Stimulated activated CD4-positive, alpha-beta T cell treated with anti-CD3 and anti-CD28 coated beads, Interleukin-1b, Interleukin-23, amount 100 ng/mL, for 4 hours (primary cell): ENCODE data around the gene BPI.
"Not testable (repeated sequence)": the region's sequence is repeated elsewhere in the genome, so short reads cannot be mapped to it uniquely, and the experiment has no call there.

Source experiments
- DNase-seq, 2 donors: peaks; one replicate each; pipeline ENCODE4 v3.0.0-alpha.2; 2020; ENCODE audit warnings: low read depth in 2 of 2

Gene BPI

DNA sequence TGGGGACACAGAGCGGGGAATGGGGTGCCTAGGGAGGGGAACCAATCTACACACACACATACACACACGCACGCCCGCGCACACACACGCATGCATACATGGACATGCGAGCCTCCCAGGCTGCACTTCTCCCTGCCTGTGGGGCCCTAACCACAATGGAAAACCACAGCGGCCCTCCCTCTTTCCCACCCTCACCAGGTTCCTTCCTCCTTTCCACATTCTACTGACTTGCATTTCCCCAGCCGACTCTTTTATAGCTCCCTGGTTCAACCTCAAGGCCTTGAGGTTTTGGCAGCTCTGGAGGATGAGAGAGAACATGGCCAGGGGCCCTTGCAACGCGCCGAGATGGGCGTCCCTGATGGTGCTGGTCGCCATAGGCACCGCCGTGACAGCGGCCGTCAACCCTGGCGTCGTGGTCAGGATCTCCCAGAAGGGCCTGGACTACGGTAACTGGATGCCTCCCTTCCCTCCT is at the start of gene BPI:
TSS of gene BPI (plus strand) at position 249 of the 472 bp plus-strand sequence. CDS start at position 317, 68 bp downstream.
- no peak for DNase-seq

- not testable (repeated sequence) for DNase-seq
Observed at GRCh38 chr20:38254621-38255020, 49.3 kb upstream of the BPI start.

- DNase-seq: no peak
Observed at GRCh38 chr20:38255393-38255792, 48.6 kb upstream of the BPI start.

DNA sequence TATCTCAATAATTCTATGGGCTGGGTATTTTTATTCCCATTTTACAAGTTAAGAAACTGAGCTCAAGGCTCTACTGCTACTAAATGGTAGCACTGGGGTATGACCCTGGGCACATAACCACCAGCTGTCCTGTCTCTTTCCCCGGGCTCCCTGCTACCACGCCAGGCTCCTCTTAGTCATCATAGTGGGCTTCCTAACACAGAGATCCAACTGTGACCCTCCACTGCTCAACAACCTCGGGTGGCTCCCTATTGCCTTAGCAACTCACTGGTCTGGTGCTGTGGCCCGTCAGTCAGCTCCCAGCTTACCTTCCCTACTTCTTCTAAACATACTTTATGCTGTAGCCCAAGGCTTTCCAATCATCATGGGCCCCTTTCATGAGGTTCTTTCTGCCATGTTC is 47.9 kb upstream of the BPI start:
- no peak for DNase-seq

DNA sequence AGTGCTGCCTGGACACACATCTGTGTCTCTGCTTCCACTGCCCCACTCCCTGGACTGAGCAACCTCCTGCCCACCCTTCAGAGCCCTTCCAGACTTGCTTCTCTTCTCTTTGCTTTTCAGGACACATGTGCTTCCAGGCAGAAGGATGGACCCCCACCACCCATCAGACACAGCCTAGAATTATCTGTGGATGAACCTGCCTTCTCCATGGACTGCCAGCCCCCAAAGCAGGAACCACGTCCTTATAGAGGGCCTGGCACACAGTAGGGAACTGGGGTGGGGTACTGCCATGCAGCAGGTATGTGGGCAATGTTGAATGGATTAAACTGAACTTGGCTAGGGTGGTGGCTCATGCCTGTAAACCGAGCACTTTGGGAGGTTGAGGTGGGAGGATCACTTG is 47.0 kb upstream of the BPI start:
- DNase-seq: no peak

DNA sequence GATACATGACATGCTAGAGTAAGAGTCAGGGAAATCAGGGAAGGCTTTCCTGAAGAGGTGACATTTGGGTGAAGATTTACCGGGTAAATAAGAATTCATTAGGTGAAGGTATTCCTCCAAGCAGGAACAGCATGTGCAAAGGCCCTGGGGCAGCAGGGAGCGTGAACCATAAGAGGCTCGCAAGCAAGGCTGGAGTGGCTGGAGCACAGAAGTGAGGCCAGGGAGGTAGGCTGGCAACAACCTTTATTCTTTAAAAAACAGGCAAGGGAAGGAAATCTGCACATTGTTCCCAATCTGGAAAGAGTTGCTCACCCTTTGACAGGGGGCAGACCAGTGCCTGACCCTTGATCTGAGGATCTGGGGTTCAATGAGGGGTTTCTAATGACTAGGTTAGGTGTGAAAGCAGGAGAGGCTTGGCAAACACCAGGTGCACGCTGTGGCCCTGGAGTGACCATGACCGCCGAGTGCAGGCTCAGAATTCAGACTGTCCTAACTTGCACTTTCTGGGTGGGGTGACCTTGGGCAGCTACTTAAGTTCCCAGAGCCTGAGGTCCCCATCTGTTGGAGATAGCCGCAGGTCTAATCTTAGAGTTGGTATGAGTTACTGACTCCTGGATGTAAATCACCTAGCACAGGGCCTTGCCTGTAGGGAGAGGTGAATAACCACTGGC is 45.3 kb upstream of the BPI start:
- no peak for DNase-seq

DNA sequence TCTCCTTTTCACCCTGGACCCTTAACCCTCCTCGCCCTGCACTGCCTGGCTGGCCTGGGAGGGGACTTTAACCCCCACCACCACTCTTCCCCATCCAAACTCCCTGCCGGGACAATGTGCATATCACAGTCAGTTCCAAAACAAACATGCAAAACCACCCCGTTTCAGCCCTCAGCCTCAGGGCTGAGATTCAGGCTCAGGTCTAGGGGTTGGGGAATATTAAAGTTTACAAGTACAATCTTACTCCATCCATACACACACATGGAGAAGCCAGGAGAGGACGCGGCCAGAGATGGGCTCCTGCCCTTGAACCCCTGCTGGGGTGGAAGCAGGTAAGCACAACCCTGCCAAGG is 44.0 kb upstream of the BPI start:
- DNase-seq: no peak

DNA sequence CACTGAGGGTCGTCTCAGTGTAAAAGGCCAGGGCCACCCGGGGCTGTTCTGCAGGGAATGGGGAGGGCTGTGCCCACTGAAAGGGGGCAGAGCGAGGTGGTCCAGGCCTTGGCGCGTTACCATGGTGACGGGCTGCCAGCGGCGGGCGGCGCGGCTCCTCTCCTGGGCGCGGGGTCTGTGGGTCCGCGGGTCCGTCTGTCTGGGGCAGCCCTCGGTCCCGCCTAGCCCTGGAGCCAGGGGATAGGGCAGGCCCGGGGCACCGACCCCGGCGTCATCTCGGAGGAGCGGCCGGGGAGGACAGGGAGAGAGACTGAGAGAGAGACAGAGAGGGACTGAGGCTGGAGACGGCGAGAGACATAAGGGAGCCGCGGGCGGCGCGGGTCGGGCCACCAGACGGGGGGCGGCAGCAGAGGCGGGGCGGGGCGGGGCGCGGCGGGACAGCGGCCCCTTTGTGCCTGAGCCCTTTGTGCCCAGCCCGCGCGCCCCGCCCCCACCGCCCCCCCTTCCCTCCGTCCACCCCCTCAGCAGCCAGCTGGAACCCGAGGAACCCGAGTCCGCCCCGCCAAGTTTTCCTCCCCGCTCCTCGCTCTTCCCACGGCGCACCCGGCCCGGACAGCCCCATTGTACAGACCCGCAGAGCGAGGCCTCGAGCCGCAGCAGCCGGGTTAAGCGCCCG is 43.4 kb upstream of the BPI start, which contains the start of gene KIAA1755:
TSS of gene KIAA1755 (minus strand) at position 358 of the 676 bp plus-strand sequence. CDS start at position 123, 235 bp downstream.
- no peak for DNase-seq

GRCh38 chr20:38261054-38261390 is 42.9 kb upstream of the BPI start:
- DNase-seq: no peak

DNA sequence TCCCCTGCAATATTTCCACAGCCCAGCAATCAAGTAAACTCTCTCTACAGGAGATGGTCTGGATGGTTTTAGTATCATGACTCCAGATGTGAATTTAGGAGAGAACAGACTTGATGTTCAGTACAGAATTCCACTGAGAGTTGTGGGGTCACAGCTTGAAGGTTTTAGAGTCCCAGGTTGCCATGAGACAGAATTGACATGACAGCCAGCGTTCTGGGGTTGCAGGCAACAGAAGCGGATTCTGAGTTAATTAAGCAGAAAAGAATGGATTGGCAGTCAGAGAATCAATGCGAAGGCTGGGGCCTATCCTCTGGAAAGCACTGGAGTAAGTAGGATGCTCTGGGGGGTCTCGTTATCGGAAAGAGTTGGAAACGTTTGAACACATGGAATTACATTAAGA is 41.0 kb upstream of the BPI start:
- DNase-seq: no peak

DNA sequence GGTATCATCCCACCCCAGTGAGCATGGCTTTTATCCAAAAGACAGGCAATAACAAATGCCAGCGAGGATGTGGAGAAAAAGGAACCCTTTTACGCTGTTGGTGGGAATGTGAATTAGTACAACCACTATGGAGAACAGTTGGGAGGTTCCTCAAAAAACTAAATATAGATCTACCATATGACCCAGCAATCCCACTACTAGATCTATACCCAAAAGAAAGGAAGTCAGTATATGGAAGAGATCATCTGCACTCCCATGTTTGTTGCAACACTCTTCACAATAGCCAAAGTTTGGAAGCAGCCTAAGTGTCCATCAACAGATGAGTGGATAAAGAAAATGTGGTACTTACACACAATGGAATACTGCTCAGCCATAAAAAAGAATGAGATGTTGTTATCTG is 37.5 kb upstream of the BPI start:
- no peak for DNase-seq

- no peak for DNase-seq
Observed at GRCh38 chr20:38267296-38267695, 36.7 kb upstream of the BPI start.

DNA sequence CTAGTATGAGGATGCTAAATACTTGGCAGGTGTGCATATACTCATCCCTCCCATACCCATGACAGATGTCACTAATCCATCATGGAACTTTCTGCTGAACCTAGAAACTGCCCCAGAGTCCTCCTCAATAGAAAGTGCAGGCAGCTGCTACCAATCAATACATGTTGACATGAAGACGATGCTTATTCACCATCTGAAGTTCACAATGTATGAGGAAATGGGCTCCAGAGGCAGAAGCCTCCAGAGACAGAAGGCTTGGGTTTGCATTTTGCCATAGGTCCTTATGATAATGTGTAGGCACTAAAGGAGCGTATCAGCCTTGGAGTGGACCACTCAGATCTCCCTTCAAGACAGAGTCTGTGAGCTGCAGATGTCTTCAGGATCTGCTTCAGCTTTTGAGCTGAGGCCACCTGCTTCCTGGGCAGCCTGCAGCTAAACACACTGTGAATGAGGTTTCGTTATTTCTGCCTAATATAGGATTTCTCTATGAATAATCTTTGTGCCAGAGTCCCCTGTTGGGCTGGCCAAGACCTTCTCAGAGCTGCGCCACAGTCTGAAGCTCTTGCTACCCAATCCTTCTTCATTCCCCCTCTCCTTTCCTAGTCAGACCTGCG is 35.9 kb upstream of the BPI start:
- DNase-seq: no peak

DNA sequence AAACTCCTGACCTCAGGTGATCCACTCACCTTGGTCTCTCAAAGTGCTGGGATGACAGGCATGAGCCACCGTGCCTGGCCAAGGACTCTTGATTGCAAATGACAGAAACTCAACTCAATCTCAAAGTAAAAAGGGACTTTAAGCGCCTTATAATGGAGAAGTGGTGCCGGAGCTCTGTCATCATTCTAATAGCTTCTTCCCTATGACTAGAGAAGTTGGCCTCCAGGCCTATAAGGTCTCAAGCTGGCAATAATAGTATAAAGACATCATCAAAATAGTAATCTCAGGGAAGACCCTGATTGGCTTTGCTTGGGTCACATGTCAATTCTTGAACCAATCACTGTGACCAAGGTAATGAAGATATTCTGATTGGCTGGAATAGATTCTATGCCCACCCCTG is 34.9 kb upstream of the BPI start:
- no peak for DNase-seq

- no peak for DNase-seq
Observed at GRCh38 chr20:38269715-38270114, 34.2 kb upstream of the BPI start.

DNA sequence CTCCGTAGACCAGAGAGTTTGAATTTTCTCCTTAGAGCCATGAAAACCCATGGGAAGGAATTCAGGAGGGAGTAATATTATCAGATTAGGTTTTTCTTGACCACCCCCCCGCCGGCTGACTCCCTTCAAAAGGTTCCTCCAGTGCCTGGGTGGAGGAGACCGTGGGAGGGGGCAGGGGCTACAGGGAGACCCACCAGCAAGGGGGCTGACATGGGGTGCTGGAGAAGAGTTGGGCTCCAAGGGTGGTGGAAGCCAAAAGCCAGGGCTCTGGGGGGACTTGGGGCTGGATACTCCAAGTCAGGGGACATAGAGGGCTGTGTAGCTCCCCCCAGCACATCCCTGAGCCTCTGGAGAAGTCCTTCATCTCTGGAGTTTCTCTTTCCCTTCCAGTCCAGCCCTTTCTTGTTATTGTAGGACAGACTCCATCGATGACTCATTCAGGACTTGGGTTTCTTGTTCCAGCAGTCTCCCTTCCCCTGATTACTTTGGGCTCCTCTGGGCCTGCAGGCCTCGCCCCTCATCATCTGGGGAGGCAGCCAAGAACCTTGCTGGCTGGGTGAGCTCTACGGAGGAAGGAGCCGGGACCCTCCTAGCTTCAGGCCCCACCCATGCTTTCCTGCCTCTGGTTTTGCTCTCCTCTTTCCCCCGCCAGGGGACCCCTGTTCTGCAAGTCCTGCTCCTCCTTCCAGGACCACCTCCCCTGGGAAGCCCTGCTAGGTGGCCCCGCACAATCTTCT is 32.9 kb upstream of the BPI start:
- no peak for DNase-seq

DNA sequence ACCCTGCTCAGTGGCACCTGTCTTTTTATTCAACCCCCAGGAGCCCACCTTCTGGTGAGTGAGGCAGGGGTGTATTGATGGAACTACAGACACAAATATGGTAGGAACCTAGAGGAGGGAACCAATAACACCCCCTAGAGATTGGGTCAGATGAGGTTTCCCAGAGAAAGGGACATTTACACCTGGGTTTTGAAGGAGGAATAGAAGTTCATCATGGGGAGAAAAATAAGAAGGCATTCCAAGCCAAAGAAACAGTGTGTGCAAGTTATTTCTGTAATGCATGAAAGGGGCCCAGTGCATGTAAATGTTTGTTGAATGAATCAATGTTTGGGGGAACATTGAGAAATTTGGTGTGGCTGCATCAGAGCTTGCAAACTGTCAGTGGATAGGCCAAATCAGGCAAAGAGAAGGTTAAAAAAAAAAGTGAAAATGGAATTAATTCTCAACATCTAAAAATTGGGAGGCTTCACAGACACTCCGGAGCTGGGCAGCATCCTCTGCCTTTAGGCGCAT is 32.3 kb upstream of the BPI start:
- no peak for DNase-seq

GRCh38 chr20:38272398-38272797 is 31.6 kb upstream of the BPI start:
- no peak for DNase-seq

DNA sequence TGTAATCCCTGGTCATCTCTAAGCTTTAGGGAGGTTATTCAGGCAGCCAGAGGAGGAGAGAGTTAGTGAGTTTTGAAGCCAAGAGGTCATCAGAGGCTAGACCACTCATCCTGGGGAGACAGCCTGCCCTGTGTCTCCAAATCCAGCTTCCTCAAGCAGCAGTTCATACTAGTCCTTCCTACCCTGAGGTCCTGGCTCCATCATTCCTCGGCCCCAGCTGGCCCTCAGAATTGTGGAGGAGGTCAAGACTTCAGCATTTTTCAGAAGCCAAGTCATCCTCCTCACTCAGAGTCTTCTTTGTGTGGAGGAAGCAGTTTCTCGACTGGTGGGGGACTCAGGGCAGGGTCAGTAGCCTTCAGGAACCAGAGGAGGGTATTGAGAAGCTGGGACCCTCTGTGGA is 31.0 kb upstream of the BPI start:
- DNase-seq: no peak

DNA sequence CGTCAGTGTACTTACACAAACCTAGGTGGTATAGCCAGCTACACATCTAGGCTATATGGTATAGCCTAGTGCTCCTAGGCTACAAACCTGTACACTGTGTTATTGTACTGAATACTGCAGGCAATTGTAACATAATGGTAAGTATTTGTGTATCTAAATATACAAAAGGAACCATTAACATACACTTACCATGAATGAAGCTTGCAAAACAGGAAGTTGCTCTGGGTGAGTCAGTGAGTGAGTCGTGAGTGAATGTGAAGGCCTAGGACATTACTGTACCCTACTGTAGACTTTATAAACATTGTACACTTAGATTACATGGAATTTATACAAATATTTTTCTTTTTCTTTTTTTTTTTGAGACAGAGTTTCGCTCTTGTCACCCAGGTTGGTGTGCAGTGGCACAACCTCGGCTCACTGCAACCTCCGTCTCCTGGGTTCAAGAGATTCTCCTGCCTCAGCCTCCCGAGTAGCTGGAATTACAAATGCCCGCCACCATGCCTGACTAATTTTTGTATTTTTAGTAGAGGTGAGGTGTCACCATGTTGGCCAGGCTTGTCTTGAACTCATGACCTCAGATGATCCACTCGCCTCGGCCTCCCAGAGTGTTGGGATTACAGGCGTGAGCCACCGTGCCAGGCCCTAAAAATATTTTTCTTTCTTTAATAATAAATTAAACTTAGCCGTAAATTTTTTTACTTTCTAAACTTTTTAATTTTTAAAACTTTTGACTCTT is 28.0 kb upstream of the BPI start:
- no peak for DNase-seq

DNA sequence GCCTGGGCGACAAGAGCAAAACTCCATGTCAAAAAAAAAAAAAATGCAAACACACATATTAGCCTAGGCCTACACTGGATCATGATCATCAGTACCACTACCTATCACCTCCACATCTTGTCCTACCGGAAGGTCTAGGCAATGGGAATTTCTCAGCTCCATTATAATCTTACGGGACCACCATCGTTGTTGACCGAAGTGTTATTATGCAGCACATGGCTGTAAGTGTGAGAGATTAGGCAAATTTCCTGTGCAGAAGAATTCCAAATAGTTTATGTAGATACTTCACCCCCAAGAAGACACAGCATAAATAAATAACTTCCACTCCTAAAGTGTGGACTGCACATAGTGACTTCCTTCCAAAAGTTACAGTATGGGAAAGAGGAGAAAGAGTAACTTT is 26.7 kb upstream of the BPI start:
- DNase-seq: no peak

GRCh38 chr20:38277691-38278090 is 26.3 kb upstream of the BPI start:
- no peak for DNase-seq
